ENCODE results near the gene ZNF316.
"Not testable (repeated sequence)": the region's sequence is repeated elsewhere in the genome, so short reads cannot be mapped to it uniquely, and the experiment has no call there.

The ZNF316 gene

DNA sequence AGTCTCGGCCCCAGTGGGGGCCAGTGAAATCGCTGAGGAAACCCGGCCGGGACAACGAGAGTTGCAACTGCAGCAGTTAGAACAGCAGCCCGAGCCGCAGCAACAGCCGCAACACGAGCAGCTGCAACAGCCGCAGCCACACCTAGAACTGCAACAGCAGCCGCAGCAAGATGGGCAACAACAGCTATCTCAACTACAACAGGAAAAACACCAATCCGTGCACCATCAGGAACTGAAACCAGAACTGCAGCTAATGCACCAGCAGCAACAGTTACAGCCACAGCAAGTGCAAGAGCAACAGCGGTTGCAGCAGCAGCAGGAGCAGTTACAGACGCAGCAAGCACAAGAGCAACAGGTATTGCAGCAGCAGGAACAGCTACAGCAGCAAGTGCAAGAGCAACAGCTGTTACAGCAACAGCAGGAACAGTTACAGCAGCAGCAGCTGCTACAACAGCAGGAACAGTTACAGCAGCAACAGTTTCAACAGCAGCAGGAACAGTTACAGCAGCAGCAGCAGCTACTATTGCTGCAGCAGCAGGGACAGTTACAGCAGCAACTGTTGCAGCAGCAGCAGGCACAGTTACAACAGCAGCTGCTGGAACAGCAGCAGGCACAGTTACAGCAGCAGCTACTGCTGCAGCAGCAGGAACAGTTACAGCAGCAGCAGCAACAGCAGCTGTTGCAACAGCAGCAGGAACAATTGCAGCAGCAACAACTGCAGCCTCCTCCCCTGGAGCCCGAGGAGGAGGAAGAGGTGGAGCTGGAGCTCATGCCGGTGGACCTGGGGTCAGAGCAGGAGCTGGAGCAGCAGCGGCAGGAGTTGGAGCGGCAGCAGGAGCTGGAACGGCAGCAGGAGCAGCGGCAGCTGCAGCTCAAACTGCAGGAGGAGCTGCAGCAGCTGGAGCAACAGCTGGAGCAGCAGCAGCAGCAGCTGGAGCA, 15.7 kb upstream of the ZNF316 start:
- DNase-seq (ENCODE audit: low read depth) = no peak

DNA sequence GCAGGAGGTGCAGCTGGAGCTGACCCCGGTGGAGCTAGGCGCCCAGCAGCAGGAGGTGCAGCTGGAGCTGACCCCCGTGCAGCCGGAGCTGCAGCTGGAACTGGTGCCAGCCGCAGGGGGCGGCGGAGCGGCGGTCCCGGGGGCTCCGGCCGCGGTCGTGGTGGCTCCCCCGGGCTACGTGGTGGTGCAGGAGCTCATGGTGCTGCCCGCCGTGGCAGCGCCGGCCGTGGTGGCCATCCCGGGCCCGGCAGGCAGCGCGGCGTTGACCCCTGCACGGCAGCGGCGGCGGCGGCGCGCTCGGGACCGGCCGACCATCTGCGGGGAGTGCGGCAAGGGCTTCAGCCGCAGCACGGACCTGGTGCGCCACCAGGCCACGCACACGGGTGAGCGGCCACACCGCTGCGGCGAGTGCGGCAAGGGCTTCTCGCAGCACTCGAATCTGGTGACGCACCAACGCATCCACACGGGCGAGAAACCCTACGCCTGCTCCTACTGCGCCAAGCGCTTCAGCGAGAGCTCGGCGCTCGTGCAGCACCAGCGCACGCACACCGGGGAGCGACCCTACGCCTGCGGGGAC, 14.9 kb upstream of the ZNF316 start:
- no peak for DNase-seq (ENCODE audit: low read depth)

DNA sequence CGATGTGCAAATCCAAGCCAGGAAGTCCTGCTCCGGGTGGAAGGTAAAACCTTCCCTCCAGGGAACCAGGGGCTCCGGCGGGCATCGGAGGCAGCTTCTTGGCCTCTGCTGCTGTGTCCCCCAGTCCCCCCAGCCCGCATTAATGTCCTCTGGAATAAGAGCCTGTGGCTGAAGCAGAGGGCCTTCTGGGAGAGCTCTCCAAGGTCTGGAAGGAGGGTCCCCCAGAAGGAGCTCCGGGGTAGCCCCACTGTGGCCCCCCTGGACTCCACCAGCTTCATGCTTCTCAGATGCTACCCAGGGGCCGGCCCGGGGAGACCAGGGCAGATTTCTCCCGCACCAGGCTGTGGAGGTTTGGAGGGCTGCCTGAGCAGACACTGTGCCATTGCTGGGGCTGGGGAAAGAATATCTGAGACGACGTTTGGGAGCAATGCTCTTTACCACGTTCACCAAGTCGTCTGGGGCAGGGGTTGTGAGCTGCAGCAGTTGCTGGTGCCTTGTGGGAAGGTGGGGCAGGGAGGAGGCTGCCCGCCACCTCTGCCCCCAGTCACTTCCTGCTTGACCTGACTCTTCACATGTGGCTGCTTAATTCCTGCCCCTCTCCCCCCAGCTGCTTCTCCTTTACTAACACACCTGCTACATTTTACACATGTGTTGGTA, 13.4 kb upstream of the ZNF316 start:
- DNase-seq (ENCODE audit: low read depth) = no peak

DNA sequence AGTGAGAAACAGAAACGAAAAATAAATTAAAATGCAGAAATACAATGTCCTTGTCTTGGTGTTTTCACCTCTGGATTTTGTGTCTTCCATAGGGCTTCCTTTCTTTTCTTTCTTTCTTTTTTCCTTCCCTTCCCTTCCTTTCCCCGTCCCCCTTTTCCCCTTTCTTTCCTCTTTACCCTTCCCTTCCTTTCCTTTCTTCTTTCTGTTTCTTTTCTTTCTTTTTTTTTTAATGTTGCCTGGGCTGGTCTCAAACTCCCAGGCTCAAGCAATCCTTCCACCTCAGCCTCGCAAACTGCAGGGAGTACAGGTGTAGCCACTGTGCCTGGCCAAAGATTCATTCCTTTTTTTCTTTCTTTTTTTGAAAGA, 12.9 kb upstream of the ZNF316 start:
- no peak for DNase-seq (ENCODE audit: low read depth)

DNA sequence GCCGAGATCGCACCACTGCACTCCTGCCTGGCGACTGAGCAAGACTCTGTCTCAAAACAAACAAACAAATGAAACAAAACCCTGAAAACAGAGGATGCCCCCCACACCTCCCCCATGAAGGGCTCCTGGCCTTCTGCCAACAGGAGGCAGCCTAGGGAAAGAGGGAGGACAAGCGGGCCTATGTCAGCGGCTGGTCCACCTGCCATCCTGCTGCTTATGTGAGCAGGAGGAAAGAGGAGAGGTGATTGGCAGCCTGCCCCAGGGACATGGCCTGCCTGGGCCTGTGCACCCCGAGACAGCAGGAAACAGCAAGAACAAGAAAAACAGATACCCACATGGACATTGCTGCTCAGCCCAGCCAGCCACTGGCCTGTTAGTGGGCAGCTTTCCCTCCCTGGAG, 9.1 kb upstream of the ZNF316 start:
- no peak for DNase-seq (ENCODE audit: low read depth)

DNA sequence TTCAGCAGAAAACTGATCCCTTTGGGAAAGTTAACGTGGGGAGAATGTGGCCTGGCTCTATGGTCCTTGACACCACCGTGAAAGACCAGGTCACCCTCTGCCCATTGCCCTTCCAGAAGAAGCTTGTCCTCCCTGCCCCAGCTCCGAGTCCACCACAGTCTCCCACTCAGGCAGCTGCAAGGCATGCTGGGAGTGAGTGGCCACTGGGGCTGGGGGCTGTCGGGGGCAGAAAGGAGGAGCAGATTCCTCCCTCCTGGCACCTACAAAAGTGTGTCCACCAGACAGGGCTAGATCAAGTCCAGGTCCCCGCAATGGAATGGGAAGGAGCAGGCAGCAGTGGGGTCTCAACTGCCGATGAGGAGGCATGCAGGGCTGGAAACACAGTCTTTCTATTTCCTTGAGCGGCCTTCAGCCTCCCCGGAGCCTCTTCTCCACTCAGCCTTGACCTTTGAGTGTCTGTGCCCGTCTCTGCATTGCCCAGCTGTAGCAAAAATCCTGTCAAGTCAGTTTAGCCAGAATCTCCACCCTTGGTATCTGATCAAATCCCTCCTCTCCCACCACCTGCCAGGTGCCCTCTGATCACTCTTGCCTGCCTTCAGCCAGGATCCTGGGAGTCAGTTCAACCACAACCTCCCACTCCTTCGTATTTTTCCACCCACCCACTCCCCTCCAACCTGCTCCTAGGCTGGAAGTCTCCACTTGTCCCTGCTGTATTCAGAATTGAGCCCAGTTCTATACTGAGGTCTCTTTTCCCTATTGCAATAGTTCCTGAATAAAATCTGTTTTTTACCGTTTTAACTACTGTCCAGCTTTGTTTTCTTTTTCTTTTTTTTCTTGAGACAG, 6.9 kb upstream of the ZNF316 start:
- DNase-seq (ENCODE audit: low read depth) = no peak

DNA sequence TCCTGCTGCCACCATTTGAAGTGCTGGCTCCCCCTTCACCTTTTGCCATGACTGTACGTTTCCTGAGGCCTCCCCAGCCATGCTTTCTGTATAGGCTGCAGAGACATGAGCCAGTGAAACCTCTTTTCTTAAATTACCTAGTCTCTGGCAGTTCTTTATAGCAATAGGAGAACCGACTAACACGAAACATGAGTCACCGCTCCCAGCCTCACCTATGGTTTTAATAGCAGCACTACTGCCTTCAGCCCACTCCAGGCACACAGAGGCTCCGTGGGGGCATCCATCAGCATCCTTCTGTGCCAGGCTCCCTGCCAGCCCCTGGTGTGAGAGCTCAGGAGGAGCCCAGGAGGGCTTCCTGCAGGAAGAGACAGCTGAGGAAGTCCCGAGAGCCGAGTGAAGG, 5.5 kb upstream of the ZNF316 start:
- no peak for DNase-seq (ENCODE audit: low read depth)

DNA sequence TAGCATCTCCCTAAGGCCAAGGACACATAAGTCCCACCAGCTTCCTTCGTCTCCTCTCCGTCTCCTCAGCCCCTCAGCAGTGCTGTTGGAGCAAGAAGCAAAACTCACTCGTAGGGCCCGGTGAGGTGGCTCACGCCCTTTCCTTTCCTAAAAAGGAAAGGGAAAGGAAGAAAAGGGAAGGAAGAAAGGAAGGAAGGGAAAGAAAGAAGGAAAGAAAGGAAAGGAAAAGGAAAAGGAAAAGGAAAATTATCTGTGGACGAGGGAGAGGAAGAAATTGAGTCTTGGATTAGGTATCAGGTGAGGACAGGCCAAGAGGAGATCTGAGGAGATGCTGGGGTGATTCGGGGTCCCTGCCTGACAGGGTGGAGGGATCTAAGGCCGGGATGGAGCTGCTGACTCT, 3.1 kb upstream of the ZNF316 start:
- no peak for DNase-seq (ENCODE audit: low read depth)

DNA sequence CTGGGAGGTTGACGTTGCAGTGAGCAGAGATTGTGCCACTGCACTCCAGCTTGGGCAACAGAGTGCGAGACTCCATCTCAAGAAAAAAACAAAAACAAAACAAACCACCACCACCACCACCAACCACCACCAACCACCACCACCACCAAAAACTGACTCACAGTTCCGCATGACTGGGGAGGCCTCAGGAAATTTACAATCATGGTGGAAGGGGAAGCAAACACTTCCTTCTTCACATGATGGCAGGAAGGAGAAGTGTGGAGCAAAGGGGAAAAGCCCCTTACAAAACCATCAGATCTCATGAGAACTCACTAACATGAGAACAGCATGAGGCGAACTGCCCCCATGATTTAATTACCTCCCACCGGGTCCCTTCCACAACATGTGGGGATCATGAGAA, 2.1 kb upstream of the ZNF316 start:
- not testable (repeated sequence) for DNase-seq (ENCODE audit: low read depth)

DNA sequence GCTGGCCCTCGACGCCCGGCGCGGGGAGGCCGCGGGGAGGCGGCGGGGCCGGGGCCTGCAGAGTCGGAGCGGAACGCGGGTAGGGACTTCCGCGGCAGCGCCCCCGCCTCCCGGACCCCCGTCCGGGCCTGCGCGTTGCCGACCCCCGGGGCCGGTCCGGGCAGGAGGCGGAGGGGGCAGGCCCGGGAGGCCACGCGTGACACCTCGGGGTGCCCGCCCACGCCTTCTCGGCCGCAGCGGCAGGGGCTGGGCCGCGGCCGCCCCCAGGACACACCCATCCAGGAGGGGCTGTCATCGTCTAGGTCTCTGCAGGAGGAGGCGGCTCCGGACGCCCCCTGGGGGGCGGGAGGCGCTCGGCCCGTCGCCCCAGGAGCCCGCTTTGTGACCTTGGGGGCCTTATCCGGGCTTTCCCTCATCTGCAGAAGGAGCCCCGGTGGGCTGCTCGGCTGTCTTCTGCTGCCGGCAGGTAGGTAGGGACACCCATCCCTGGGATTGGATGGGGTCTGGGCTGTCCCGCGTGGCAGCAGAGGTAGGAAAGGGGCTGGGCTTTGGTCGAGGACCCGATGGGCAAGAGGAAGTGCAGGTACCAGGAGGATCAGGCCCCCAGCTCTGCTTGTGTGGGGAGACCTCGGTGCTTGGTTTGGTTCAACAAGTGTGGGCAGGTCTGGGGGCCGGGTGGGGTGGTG, 569 bp downstream of the ZNF316 start:
- DNase-seq (ENCODE audit: low read depth) = peak; percentile 37

DNA sequence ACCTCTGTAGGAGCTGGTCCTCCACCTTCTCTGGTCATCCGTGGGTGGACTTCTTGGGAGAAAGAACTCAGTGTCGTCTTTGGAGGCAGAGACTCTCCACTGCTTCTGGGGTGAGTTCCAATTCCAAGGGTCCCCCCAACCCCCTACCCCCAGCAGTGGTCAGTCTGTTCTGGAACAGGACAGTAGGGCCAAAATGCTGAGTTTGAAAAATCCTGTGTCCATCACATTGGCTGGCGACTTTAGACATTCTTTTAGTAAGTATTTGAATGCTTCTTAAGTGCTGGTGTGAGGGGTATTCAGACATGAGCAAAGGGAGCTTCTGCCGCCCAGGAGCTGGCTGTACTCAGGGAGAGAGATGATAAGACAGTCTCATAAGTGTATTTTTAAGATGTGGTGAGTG, 1.9 kb downstream of the ZNF316 start:
- no peak for DNase-seq (ENCODE audit: low read depth)

DNA sequence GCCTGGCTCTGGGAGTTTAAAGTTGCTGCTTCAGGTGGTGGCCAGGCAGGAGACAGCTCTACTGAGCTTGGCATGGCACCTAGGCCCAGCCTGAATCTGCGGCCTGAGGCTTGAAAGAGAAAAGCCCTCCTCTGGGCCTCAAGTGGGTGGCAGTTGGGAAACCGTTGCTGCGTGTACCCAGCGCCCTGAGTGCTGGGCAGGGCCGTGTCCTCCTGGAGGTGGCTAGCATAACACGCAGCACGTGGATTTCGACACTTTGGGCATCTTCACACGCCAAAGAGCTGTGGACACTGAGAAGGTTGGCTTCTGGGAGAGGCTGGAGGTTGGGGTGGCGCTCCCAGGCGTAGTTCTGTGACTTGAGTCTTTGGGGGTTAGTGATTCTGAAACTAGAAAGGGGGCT, 2.5 kb downstream of the ZNF316 start:
- DNase-seq (ENCODE audit: low read depth) = no peak

DNA sequence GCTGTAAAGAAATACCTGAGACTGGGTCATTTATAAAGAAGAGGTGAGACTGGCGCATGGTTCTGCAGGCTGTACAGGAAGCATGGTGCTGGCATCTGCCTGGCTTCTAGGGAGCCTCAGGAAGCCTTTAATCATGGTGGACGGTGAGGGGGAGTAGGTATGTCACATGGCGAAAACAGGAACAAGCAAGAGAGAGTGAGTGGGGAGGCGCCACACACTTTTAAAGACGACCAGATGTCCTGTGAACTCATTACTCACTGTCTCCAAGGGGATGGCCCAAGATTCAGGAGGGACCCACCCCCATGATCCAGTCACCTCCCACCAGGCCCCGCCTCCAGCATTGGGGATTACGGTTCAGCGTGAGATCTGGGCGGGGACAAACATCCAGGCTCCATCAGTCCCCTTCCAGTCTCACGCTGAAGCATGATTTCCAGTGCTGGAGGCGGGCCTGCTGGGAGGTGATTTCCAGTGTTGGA, 3.2 kb downstream of the ZNF316 start:
- DNase-seq (ENCODE audit: low read depth) = no peak

DNA sequence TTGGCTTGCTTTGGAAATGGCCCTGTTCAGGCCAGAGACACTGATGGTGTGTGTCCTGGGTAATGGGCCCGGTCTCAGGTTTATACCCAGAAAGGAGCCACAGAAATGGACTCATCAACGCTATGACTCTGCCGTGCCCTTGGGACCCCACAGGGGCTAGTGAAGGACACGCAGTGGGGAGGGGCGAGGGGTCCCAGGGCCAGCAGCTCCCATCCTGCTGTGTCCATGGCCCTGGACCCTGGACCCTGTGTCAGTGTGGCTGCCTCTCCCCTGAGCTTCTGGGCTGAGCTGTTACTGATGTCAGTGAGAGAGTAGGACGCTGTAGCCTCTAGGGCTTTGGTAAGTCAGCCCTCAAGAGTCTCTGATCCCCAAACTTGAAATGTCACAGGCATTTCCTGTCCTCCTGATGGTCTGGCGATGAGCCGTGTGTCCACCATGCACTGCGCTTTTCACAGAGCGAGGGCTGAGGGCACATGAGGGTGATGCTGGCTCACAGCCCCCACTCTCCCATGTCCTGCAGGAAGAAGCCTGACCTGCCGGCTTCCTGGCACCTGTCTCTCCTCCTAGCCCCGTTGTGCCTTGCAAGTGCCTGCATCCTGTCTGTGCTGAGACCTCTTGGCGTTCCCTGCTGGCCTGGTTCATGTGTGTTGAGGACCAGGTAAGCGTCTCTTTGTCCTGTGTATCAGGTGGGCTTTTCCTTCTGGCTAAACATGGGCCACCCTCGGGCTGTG, 4.4 kb downstream of the ZNF316 start:
- DNase-seq (ENCODE audit: low read depth) = no peak

DNA sequence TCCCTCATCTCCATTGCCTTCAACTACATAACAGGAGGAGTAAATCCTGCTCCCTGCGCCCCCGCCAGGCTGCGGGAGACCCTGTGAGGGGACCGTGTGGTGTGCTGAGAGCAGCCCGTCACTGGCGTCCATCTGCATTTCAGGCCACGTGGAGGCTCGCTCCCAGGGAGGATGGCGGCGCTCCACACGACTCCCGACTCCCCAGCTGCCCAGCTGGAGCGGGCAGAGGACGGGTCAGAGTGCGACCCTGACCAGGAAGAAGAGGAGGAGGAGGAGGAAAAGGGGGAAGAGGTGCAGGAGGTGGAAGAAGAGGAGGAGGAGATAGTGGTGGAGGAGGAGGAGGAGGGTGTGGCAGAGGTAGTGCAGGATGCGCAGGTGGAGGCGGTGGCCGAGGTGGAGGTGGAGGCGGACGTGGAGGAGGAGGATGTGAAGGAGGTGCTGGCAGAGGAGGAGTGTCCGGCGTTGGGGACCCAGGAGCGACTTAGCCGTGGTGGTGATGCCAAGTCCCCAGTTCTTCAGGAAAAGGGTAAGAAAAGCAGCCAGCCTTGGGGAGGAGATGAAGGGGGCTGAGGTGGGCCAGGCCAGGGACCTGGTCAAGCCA, 5.2 kb downstream of the ZNF316 start:
- DNase-seq (ENCODE audit: low read depth) = no peak

DNA sequence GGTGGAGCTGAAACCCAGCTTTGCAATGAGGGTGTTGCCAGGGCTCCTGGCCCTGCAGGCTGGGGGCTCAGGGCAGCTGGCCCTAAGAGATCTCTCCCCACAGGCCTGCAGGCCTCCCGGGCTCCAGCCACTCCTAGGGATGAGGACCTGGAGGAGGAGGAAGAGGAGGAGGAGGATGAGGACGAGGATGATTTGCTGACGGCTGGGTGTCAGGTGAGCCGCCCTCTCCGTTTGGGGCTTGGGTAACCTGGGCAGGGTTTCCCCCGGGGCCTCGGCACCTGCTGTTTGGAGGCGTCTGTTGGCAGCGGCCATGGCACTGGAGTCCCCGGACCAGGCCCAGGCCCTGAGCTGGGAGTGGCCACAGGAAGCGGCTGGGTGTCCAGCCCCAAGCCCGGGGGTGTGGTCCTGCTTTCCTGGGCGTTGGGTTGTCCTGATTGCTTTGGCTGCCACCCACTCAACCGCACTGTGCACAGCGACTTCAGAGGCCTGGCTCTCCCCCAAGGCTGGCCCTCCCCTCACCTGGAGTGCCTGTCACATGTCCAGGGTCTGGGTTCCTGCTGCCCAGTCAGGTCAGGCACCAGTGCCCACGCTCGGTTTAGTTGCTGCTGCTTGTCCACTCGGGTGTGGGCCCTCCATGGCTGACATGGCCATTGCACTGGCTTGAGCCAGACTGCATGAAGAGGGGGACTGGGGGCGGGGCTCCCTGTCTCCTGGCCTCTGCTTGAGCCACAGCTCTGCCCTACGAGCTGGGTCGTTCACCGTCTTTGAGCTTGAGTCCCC, 5.9 kb downstream of the ZNF316 start:
- no peak for DNase-seq (ENCODE audit: low read depth)

DNA sequence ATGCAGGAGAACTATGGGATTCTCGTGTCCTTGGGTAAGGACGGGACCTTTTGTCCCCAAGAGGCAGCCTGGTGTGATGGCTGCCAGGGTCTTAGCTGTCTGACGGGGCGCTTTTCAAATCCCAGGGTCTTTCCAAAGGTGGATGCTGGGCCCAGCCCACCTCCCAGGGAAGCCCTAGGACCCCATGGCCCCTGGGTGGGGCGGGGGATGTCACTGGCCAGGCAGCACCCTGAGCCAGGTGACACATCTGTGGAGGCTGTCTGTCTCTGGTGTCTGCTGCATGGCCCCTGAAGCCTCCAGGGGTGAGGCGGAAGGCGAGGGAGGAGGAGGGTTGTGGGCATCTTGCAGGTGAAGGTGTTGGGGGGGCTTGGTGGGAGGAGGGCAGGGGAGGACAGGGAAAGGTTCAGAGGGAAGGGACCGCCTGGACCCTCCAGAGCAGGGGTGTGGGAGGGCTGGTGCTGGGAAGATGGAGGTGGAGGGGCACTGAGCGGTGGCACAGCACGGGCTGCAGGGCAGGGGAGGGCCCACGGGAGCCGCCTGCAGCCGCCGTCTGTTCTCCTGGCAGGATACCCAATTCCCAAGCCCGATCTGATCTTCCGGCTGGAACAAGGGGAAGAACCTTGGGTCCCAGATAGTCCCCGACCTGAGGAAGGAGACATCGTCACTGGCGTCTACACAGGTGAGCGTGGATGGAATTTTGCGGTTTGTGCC, 7.0 kb downstream of the ZNF316 start:
- no peak for DNase-seq (ENCODE audit: low read depth)

DNA sequence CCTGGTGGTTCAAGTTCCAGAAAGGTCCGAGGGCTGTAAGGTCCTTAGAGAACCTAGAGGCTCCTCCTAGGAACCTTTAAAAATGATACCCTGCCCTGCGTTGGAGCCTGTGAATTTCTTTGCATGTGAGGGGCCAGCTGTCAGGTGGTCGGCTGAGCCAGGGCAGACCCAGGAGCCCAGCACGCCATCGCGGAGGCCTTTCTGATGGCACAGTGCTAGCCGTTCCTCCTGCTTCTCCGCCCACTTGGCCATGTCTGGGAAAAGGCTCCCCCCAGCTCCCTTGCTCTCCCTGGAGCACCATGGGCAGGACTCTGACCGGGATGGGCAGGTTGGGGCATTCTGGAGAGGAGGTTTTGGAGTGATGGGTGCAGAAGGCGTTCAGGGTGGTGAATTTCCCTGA, 7.6 kb downstream of the ZNF316 start:
- no peak for DNase-seq (ENCODE audit: low read depth)

DNA sequence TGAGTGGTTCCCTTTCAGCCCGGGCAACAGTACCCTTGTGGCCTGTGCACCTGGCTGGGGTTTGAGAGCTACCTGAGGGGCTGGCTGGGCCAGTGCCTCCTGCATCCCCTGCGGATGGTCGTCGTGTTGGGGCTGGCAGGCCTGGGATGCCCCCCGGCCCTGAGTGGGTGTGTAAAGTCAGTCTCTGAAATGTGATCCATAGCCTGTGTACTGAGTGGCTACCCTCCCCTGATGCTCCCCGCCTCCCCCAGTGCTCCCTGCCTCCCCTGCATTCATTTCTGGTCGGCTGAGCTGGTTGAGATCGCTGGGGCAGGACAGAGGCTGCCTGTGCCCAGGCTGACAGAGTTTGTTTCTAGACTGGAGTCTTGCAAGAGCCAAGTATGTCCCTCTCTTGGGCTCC, 9.3 kb downstream of the ZNF316 start:
- DNase-seq (ENCODE audit: low read depth) = no peak

Measured in activated T-helper 1 cell treated with Interleukin-2 at 50 U/mL for 16 hours (primary cell).